ENCODE data around the gene CNNM4. TPM values are rescaled to one million over a fixed set of nuclear protein-coding genes. Genes with fewer than 3 reads are reported as not detected.
"Not testable (repeated sequence)": the region's sequence is repeated elsewhere in the genome, so short reads cannot be mapped to it uniquely, and the experiment has no call there.

Gene CNNM4
- total RNA-seq, 1 experiment from 2014 or later, result 5.6 TPM

DNA sequence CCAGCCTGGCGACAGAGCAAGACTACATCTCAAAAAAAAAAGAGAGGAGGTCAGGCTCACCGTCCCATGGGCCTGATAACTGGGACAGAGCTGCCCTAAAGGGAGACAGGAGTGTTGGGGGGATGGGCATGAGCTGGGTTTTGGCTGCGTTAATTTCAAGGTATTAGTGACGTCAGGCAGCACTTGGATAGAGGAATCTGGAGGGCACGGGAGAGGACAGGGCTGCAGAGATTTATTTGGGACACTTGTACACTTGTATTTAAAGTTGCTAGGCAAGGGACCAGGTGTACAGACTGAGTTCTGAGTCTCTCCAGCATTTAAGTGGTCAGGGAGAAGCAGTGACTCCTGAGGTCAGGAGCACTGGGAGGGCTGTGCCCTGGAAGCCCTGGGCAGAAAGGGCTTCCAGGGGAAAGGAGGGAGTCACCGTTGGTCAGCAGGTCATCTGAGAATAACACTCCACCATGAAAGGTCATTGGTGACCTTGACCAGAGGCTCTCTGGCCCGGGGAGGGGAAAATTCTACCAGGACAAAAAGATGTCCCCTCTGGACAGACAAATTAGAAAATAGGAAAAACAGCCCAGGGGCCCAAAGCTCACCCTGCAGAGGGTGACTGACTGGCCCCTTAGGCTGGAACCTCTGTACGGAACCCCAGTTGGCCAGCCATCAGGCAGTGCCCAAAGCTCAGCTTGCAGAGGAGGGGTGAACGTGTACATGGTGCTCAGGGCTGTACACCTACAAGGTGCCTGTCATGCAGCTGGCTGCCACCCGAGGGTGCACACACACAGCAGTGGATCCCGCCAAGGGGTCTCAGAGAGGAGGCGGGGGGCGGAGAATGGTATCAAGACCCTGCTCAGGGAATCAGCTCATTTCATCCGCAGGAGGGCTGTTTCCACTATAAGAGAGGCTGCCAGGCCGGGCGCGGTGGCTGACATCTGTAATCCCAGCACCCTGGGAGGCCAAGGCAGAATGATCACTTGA is 32.4 kb downstream of the CNNM4 start:
- no peaks in the 10 kb centered on the region for H3K79me2 ChIP-seq (ENCODE audit: low read length)
- no peak for DNase-seq
- no peaks in the 10 kb centered on the region for H3K9me3 ChIP-seq (ENCODE audit: low read length)
- H3K4me3 ChIP-seq (ENCODE audit: low read length), result no peak overlapping the region
- H3K4me1 ChIP-seq (ENCODE audit: low read length), result no peaks in the 10 kb centered on the region
- H2AFZ ChIP-seq (ENCODE audit: low read length), result no peak overlapping the region
- no peak overlapping the region for H3K4me2 ChIP-seq (ENCODE audit: low read depth, low read length, poor library complexity, severe bottlenecking)
- no peak overlapping the region for H3K9ac ChIP-seq (ENCODE audit: low read length)
- H3K27me3 ChIP-seq (ENCODE audit: low read length), result no peaks in the 10 kb centered on the region
- no peaks in the 10 kb centered on the region for H3K36me3 ChIP-seq (ENCODE audit: insufficient read depth, low read length)
- H3K9me2 ChIP-seq (replicated peaks; ENCODE audit: insufficient read depth, low read length), result no peaks in the 10 kb centered on the region
- no peak overlapping the region for H3K27ac ChIP-seq (ENCODE audit: low read length)
- no peaks in the 10 kb centered on the region for H4K20me1 ChIP-seq (ENCODE audit: insufficient read depth, low read depth, low read length)

DNA sequence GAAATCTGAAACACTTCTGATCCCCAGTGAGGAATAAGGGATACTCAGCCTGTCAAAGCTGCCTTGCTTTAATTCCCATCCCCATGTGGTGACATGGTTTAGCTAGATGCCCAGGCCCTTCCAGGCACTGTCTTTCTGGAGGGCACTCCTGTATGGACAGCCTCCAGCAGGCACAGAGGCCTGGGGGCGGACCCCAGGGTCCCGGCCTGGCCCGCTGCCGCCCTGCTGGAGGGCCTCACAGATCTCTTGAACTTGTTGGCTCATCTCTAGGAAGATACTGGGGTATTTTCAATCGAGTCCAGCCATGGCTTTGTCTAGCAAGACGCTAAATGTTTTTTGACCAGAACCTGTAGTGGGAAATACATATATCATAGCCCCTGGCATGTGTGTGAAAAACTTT is 34.4 kb downstream of the CNNM4 start:
- Histone ChIP-seq H3K4me1 (ENCODE audit: low read length) (no peaks in the 10 kb centered on the region; the same call in 1 of the 2 replicates), H3K9me3 (ENCODE audit: low read length) (no peaks in the 10 kb centered on the region), H4K20me1 (ENCODE audit: insufficient read depth, low read depth, low read length) (no peaks in the 10 kb centered on the region), H3K4me3 (ENCODE audit: low read length) (no peak overlapping the region), H3K27me3 (ENCODE audit: low read length) (no peaks in the 10 kb centered on the region), H2AFZ (ENCODE audit: low read length) (no peak overlapping the region), H3K9me2 (replicated peaks; ENCODE audit: insufficient read depth, low read length) (no peaks in the 10 kb centered on the region), H3K27ac (ENCODE audit: low read length) (no peak overlapping the region), H3K9ac (ENCODE audit: low read length) (no peak overlapping the region), H3K36me3 (ENCODE audit: insufficient read depth, low read length) (no peaks in the 10 kb centered on the region), H3K4me2 (ENCODE audit: low read depth, low read length, poor library complexity, severe bottlenecking) (no peak overlapping the region), H3K79me2 (ENCODE audit: low read length) (no peaks in the 10 kb centered on the region)
- DNase-seq, result no peak

DNA sequence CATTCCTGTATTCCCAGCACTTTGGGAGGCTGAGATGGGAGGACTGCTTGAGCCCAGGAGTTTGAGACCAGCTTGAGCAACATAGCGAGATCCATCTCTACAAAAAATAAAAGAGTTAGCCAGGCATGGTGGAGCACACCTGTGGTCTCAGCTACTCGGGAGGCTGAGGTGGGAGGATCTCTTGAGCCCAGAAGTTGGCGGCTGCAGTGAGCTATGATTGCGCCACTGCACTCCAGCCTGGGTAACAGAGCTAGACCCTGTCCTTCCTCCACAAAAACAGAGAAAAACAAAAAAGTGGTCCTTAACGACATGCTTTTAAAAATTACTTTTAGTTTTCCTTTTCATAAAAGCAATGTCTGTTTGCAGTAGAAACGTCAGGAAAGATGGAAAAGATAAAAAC is 35.8 kb downstream of the CNNM4 start:
- H3K9ac ChIP-seq (ENCODE audit: low read length); H3K27me3 ChIP-seq (ENCODE audit: low read length); H3K9me2 ChIP-seq (replicated peaks; ENCODE audit: insufficient read depth, low read length): not testable (repeated sequence)

DNA sequence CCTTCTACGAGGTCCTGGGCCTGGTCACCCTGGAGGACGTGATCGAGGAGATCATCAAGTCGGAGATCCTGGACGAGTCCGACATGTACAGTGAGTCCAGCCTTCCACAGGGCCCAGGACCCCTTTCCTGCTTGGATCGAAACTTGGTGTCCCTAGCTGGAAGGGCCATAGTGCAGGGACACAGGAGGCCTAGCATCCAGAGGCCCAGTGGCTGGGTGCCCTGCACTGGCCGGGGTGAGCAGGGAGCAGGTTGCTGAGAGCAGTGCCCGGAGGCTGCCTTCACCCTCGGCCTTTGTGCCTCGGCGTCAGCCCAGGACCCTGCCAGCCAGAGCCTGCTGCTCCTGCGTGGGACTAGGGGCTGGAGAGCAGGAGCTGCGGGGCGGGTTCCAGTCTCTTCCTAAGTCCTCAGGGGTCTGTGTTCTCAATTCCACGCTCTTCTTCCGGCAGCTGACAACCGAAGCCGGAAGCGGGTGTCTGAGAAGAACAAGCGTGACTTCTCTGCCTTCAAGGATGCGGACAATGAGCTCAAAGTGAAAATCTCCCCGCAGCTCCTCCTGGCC is 36.4 kb downstream of the CNNM4 start:
- H3K9me3 ChIP-seq (ENCODE audit: low read length), result no peaks in the 10 kb centered on the region
- H3K9me2 ChIP-seq (replicated peaks; ENCODE audit: insufficient read depth, low read length), result no peaks in the 10 kb centered on the region
- DNase-seq, result no peak
- H3K4me1 ChIP-seq (ENCODE audit: low read length), result peaks cover 8% of the 10 kb centered on the region
- H3K4me3 ChIP-seq (ENCODE audit: low read length), result no peak overlapping the region
- no peaks in the 10 kb centered on the region for H3K36me3 ChIP-seq (ENCODE audit: insufficient read depth, low read length)
- no peak overlapping the region for H3K9ac ChIP-seq (ENCODE audit: low read length)
- H3K79me2 ChIP-seq (ENCODE audit: low read length), result no peaks in the 10 kb centered on the region
- no peaks in the 10 kb centered on the region for H4K20me1 ChIP-seq (ENCODE audit: insufficient read depth, low read depth, low read length)
- H2AFZ ChIP-seq (ENCODE audit: low read length), result no peak overlapping the region
- no peak overlapping the region for H3K27ac ChIP-seq (ENCODE audit: low read length)
- no peaks in the 10 kb centered on the region for H3K27me3 ChIP-seq (ENCODE audit: low read length)
- no peak overlapping the region for H3K4me2 ChIP-seq (ENCODE audit: low read depth, low read length, poor library complexity, severe bottlenecking)

More for the DNA sequence above, 35.8 kb downstream of the CNNM4 start:
- H3K79me2 ChIP-seq (ENCODE audit: low read length); H3K27ac ChIP-seq (ENCODE audit: low read length); H3K4me2 ChIP-seq (ENCODE audit: low read depth, low read length, poor library complexity, severe bottlenecking); DNase-seq; H3K4me3 ChIP-seq (ENCODE audit: low read length); H2AFZ ChIP-seq (ENCODE audit: low read length); H4K20me1 ChIP-seq (ENCODE audit: insufficient read depth, low read depth, low read length); H3K36me3 ChIP-seq (ENCODE audit: insufficient read depth, low read length); H3K4me1 ChIP-seq (ENCODE audit: low read length); H3K9me3 ChIP-seq (ENCODE audit: low read length): not testable (repeated sequence)

DNA sequence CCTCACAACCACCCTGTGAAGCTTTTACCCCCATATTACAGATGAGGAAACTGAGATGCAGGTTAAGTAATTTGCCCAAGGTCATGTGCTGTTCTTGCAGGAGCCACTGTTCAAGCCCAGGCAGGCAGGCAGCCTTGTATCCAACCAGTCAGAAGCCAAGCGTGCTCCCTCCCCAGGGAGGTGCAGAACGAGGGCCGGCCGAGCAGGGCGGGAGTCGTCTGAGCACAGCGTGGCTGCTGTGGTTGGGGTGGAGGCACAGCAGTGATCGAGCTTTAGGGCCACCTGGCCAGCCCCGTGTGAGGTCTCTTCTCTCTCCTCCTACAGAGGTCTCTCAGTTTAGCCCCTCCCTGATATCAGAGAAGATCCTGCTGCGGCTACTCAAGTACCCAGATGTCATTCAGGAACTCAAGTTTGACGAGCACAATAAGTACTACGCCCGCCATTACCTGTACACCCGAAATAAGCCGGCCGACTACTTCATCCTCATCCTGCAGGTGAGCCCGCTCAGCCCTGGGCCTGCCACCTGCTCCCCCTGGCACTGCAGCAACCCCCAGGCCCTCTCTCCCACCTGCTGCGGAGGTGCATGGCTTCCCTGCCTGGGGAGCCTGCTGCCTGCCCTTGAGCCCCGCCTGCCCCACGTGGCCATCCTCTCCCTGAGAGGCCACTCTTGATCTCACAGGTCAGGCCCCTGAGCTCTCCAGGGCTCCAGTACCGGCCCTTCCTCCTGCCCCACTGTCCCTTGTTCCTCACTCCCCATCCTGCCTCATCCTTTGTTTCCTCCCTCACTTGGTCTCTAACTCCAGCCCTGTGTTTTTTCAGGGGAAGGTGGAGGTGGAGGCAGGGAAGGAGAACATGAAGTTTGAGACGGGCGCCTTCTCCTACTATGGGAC is 38.3 kb downstream of the CNNM4 start:
- H3K9me3 ChIP-seq (ENCODE audit: low read length), result no peaks in the 10 kb centered on the region
- H3K36me3 ChIP-seq (ENCODE audit: insufficient read depth, low read length), result no peaks in the 10 kb centered on the region
- no peaks in the 10 kb centered on the region for H4K20me1 ChIP-seq (ENCODE audit: insufficient read depth, low read depth, low read length)
- H3K4me1 ChIP-seq (ENCODE audit: low read length), result peaks cover 8% of the 10 kb centered on the region
- H3K9ac ChIP-seq (ENCODE audit: low read length), result no peak overlapping the region
- H3K79me2 ChIP-seq (ENCODE audit: low read length), result no peaks in the 10 kb centered on the region
- H2AFZ ChIP-seq (ENCODE audit: low read length), result no peak overlapping the region
- DNase-seq, result no peak
- H3K27ac ChIP-seq (ENCODE audit: low read length), result no peak overlapping the region
- H3K27me3 ChIP-seq (ENCODE audit: low read length), result no peaks in the 10 kb centered on the region
- no peaks in the 10 kb centered on the region for H3K9me2 ChIP-seq (replicated peaks; ENCODE audit: insufficient read depth, low read length)
- H3K4me2 ChIP-seq (ENCODE audit: low read depth, low read length, poor library complexity, severe bottlenecking), result no peak overlapping the region
- H3K4me3 ChIP-seq (ENCODE audit: low read length), result no peak overlapping the region

DNA sequence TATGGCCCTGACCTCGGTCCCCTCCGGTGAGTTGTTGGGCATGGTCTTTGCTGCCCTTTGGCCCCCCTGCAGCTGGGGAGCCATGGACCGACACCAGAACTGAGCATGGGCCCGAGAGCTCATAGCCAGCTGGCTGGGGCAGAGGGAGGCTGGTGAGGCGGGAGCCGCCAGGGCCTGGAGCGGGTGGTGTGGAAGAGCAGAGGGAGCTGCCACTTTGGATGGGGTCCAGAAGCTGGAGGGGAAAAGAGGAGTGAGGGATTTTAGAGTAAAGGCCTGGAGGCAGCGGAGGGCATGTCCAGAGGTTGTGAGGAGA is 38.9 kb downstream of the CNNM4 start:
- peaks cover 8% of the 10 kb centered on the region for H3K4me1 ChIP-seq (ENCODE audit: low read length)
- DNase-seq, result no peak
- no peak overlapping the region for H3K9ac ChIP-seq (ENCODE audit: low read length)
- H3K4me3 ChIP-seq (ENCODE audit: low read length), result no peak overlapping the region
- no peaks in the 10 kb centered on the region for H3K27me3 ChIP-seq (ENCODE audit: low read length)
- H3K27ac ChIP-seq (ENCODE audit: low read length), result no peak overlapping the region
- no peak overlapping the region for H3K4me2 ChIP-seq (ENCODE audit: low read depth, low read length, poor library complexity, severe bottlenecking)
- H2AFZ ChIP-seq (ENCODE audit: low read length), result no peak overlapping the region
- no peaks in the 10 kb centered on the region for H3K79me2 ChIP-seq (ENCODE audit: low read length)
- no peaks in the 10 kb centered on the region for H3K9me3 ChIP-seq (ENCODE audit: low read length)
- H3K36me3 ChIP-seq (ENCODE audit: insufficient read depth, low read length), result no peaks in the 10 kb centered on the region
- no peaks in the 10 kb centered on the region for H3K9me2 ChIP-seq (replicated peaks; ENCODE audit: insufficient read depth, low read length)
- H4K20me1 ChIP-seq (ENCODE audit: insufficient read depth, low read depth, low read length), result no peaks in the 10 kb centered on the region

DNA sequence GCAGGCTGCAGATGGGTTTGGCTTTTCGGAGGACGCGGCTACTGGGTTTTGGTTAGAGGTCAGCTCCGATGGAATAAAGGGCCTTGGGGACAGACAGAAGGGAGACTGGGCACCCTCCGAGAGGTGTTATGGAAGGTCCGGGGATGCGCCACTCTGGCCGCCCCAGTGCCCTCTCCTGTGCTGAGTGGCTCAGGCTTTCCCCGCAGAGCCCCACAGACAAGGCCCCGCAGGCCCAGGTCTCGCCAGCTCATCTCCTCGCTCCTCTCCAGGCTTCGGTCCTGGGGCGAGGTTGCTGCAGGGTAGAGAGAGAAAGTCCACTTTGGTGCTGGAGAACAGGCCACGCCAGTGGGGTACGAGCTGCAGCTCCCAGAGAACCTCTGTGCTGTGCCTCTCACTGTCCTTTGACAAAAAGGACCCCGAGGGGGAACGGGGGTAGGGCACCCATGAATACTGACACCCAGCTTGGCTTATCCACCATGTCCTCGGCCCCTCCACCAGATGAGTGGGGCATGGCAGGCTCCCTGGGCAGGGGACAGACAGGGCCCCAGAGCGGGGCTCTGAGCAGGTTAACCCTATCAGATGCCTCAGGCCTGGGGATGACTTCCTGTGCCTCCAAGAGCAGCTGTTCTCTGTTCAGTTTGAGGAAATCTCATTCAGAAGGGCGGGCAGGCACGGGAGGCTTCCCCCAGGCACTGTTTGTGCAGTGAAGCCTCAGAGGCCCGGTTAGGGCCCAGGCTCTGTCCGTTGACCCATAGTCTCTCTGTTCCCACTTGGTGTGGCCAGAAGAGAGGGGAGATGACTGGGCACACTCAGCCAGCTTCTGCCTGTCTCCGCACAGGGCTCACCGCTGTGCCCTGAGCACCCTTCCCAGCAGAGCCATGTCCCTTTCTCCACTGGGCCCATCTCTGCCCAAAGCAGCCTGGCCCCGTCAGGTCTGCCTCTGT is 39.6 kb downstream of the CNNM4 start:
- Histone ChIP-seq H3K27ac (ENCODE audit: low read length) (no peak overlapping the region), H3K9ac (ENCODE audit: low read length) (peak overlapping the region; percentile 51), H4K20me1 (ENCODE audit: insufficient read depth, low read depth, low read length) (no peaks in the 10 kb centered on the region), H3K36me3 (ENCODE audit: insufficient read depth, low read length) (no peaks in the 10 kb centered on the region), H3K9me3 (ENCODE audit: low read length) (no peaks in the 10 kb centered on the region), H3K4me1 (ENCODE audit: low read length) (peaks cover 8% of the 10 kb centered on the region), H2AFZ (ENCODE audit: low read length) (no peak overlapping the region), H3K4me3 (ENCODE audit: low read length) (peak overlapping the region; percentile 46; the same call in 1 of the 2 replicates), H3K4me2 (ENCODE audit: low read depth, low read length, poor library complexity, severe bottlenecking) (peak overlapping the region; percentile 58), H3K27me3 (ENCODE audit: low read length) (no peaks in the 10 kb centered on the region), H3K9me2 (replicated peaks; ENCODE audit: insufficient read depth, low read length) (no peaks in the 10 kb centered on the region), H3K79me2 (ENCODE audit: low read length) (no peaks in the 10 kb centered on the region)
- DNase-seq, result no peak

All from Karpas-422 (cell line).